ENCODE measurements around the gene HSD17B2. TPM values are rescaled to one million over a fixed set of nuclear protein-coding genes. Genes with fewer than 3 reads are reported as not detected.

The HSD17B2 gene
- total and polyA plus RNA-seq, 9 donors, result 0.12 to 4.5 (median 0.59) TPM; not detected in 4

GRCh38 chr16:82129881-82130280 is 94.8 kb downstream of the HSD17B2 start:
- WGBS, 3 donors, result 76 to 82% (median 77%) methylated on average over 3 of the region's 3 CpGs
- DNase-seq, result no peak
- no peaks in the 10 kb centered on the region for H3K4me1 ChIP-seq (ENCODE audit: insufficient read depth)
- no peaks in the 10 kb centered on the region for H3K9me3 ChIP-seq
- TF ChIP-seq CTCF (IDR thresholded peaks at IDR 0.05), result no peak
- no peak for TF ChIP-seq EP300 (IDR thresholded peaks at IDR 0.05)
- TF ChIP-seq POLR2A (IDR thresholded peaks at IDR 0.05), result no peak
- no peak overlapping the region for H3K4me3 ChIP-seq
- no peaks in the 10 kb centered on the region for H3K36me3 ChIP-seq
- H3K27ac ChIP-seq, result no peak overlapping the region
- no peaks in the 10 kb centered on the region for H3K27me3 ChIP-seq
- intact Hi-C loops (cut with DNase I), result loop anchor here in 1 of 4 donors (5.0 kb wide), 1 partner anchor 1343 kb away; no protein-coding TSS in a partner anchor

- intact Hi-C loops (cut with DNase I), result no loop called here
- Histone ChIP-seq H3K27ac (no peak overlapping the region), H3K4me3 (no peak overlapping the region), H3K4me1 (ENCODE audit: insufficient read depth) (no peaks in the 10 kb centered on the region), H3K36me3 (no peaks in the 10 kb centered on the region), H3K27me3 (no peaks in the 10 kb centered on the region), H3K9me3 (no peaks in the 10 kb centered on the region)
- DNase-seq, result no peak
- no peak for TF ChIP-seq CTCF (IDR thresholded peaks at IDR 0.05)
- no peak for TF ChIP-seq EP300 (IDR thresholded peaks at IDR 0.05)
- TF ChIP-seq POLR2A (IDR thresholded peaks at IDR 0.05), result no peak
- WGBS, 3 donors, result 81 to 88% (median 88%) methylated on average over 6 of the region's 6 CpGs
These were observed 98.7 kb downstream of the HSD17B2 start for GRCh38 chr16:82133798-82134197.

GRCh38 chr16:82134846-82135245 is 99.8 kb downstream of the HSD17B2 start:
- DNase-seq, result no peak
- no peak for TF ChIP-seq POLR2A (IDR thresholded peaks at IDR 0.05)
- TF ChIP-seq CTCF (IDR thresholded peaks at IDR 0.05), result no peak
- no peak for TF ChIP-seq EP300 (IDR thresholded peaks at IDR 0.05)
- whole genome bisulfite sequencing, 3 donors, result 93 to 97% (median 95%) methylated on average over 8 of the region's 8 CpGs
- Histone ChIP-seq H3K27ac (no peak overlapping the region), H3K36me3 (no peaks in the 10 kb centered on the region), H3K4me1 (ENCODE audit: insufficient read depth) (no peaks in the 10 kb centered on the region), H3K4me3 (no peak overlapping the region), H3K9me3 (no peaks in the 10 kb centered on the region), H3K27me3 (no peaks in the 10 kb centered on the region)
- intact Hi-C loops (cut with DNase I), result no loop called here

GRCh38 chr16:82135844-82136243 is 100.8 kb downstream of the HSD17B2 start:
- intact Hi-C loops (cut with DNase I), result no loop called here
- H3K36me3 ChIP-seq, result no peaks in the 10 kb centered on the region

More at GRCh38 chr16:82135844-82136243, 100.8 kb downstream of the HSD17B2 start:
- H3K9me3 ChIP-seq, result no peaks in the 10 kb centered on the region
- WGBS, 3 donors, result 67 to 79% (median 71%) methylated on average over 8 of the region's 8 CpGs
- H3K27me3 ChIP-seq, result no peaks in the 10 kb centered on the region
- no peak for TF ChIP-seq CTCF (IDR thresholded peaks at IDR 0.05)
- H3K4me3 ChIP-seq, result no peak overlapping the region
- DNase-seq, result no peak
- H3K4me1 ChIP-seq (ENCODE audit: insufficient read depth), result no peaks in the 10 kb centered on the region
- no peak overlapping the region for H3K27ac ChIP-seq
